Liver (tissue), 3 donors: Measurements from ENCODE around the gene BAAT.

Source experiments
- CTCF ChIP-seq: fragments of 150-350 bp; IDR thresholded peaks from 2 replicates; pipeline ENCODE4 v1.5.1; 2017; ENCODE audit warnings: improper control_type of control experiment, low read depth, low read length; ENCODE audit not compliant: missing input control
- JUND ChIP-seq, 2 donors: IDR thresholded peaks; 2 replicates each; pipeline ENCODE4 v1.6.1; 2016; ENCODE audit warnings: antibody characterized with exemption in 2 of 2
- RXRA ChIP-seq, 2 donors: IDR thresholded peaks; 2 replicates each; pipeline ENCODE4 v1.6.1; 2017 to 2018; ENCODE audit warnings: antibody characterized with exemption in 2 of 2, mild to moderate bottlenecking in 1 of 2
- SP1 ChIP-seq: IDR thresholded peaks from 2 replicates; pipeline ENCODE4 v1.6.1; 2018; ENCODE audit warnings: antibody characterized with exemption, mild to moderate bottlenecking
- TAF1 ChIP-seq: conservative IDR thresholded peaks from 2 replicates; pipeline ENCODE4 v1.6.1; 2016; ENCODE audit warnings: antibody characterized with exemption, mild to moderate bottlenecking
- YY1 ChIP-seq: IDR thresholded peaks from 2 replicates; pipeline ENCODE4 v1.6.1; 2016; ENCODE audit warnings: antibody characterized with exemption, mild to moderate bottlenecking
- donor health status: healthy.
- donor health status: healthy.

GRCh38 chr9:101369286-101369685 lies 15.5 kb downstream of the BAAT start:
- TF ChIP-seq CTCF = no peak
- TF ChIP-seq TAF1 = no peak
- no peak for TF ChIP-seq YY1
- TF ChIP-seq JUND (IDR thresholded peaks at IDR 0.05) = no peak
- no peak for TF ChIP-seq RXRA (IDR thresholded peaks at IDR 0.05)
- TF ChIP-seq SP1 = no peak
